Mesendoderm (in vitro differentiated cells): ENCODE results near the gene CXCL11.
A peak's percentile ranks its signal among the peaks of the same experiment; 100 is the strongest.

ENCODE experiments used
- DNase-seq: peaks from one replicate; pipeline ENCODE4 v3.0.0; 2013
- H2AK5ac ChIP-seq: 2 replicates; pipeline ENCODE4 v1.6.1; 2013; ENCODE audit warnings: low read length, inconsistent platforms
- H2BK120ac ChIP-seq: 2 replicates; pipeline ENCODE4 v1.6.1; 2013; ENCODE audit warnings: low read depth, mild to moderate bottlenecking, low read length, moderate library complexity, mixed read lengths
- H2BK15ac ChIP-seq: replicated peaks from 2 replicates; pipeline ENCODE4 v1.6.1; 2013; ENCODE audit warnings: low read depth, mild to moderate bottlenecking, moderate library complexity
- H2BK5ac ChIP-seq: 2 replicates; pipeline ENCODE4 v1.6.1; 2013; ENCODE audit warnings: low read length, inconsistent platforms
- H3K18ac ChIP-seq: 2 replicates; pipeline ENCODE4 v1.6.1; 2013; ENCODE audit warnings: mild to moderate bottlenecking, low read length, mixed read lengths
- H3K23ac ChIP-seq: one replicate; pipeline ENCODE4 v1.6.1; 2013; ENCODE audit warnings: low read length
- H3K27ac ChIP-seq: 2 replicates; pipeline ENCODE4 v1.5.1; 2013; ENCODE audit warnings: low read depth, mild to moderate bottlenecking, inconsistent platforms, low read length, moderate library complexity
- H3K27me3 ChIP-seq: 2 replicates; pipeline ENCODE4 v1.6.1; 2013; ENCODE audit warnings: low read length, control low read depth, mild to moderate bottlenecking, inconsistent platforms; ENCODE audit not compliant: insufficient read depth, poor library complexity
- H3K36me3 ChIP-seq: 2 replicates; pipeline ENCODE4 v1.6.1; 2013; ENCODE audit warnings: low read length, inconsistent platforms; ENCODE audit not compliant: control insufficient read depth, insufficient read depth
- H3K4ac ChIP-seq: one replicate; pipeline ENCODE4 v1.6.1; 2013; ENCODE audit warnings: low read depth, mild to moderate bottlenecking, low read length, moderate library complexity
- H3K4me1 ChIP-seq: 2 replicates; pipeline ENCODE4 v1.6.1; 2013; ENCODE audit warnings: low read depth, low read length, inconsistent platforms; ENCODE audit not compliant: control insufficient read depth
- H3K4me2 ChIP-seq: 2 replicates; pipeline ENCODE4 v1.6.1; 2013; ENCODE audit warnings: low read length
- H3K4me3 ChIP-seq: 2 replicates; pipeline ENCODE4 v1.5.1; 2013; ENCODE audit warnings: mild to moderate bottlenecking, low read length
- H3K56ac ChIP-seq: one replicate; pipeline ENCODE4 v1.6.1; 2013; ENCODE audit warnings: low read length
- H3K79me1 ChIP-seq: 2 replicates; pipeline ENCODE4 v1.6.1; 2013; ENCODE audit warnings: low read length, inconsistent platforms
- H3K79me2 ChIP-seq: 2 replicates; pipeline ENCODE4 v1.6.1; 2013; ENCODE audit warnings: mild to moderate bottlenecking, low read length; ENCODE audit not compliant: control insufficient read depth, insufficient read depth
- H3K9ac ChIP-seq: 2 replicates; pipeline ENCODE4 v1.6.1; 2013; ENCODE audit warnings: low read length, inconsistent platforms
- H4K5ac ChIP-seq: one replicate; pipeline ENCODE4 v1.6.1; 2013; ENCODE audit warnings: low read length
- H4K8ac ChIP-seq: one replicate; pipeline ENCODE4 v1.6.1; 2013; ENCODE audit warnings: low read depth, mild to moderate bottlenecking, control low read depth, low read length, moderate library complexity
- WGBS: extraction: QIAGEN DNeasy Blood & Tissue Kit; methylation state at CpG from one replicate; pipeline ENCODE4 v1.1.7; 2013; ENCODE audit warnings: low lambda C conversion rate, missing lambda C conversion rate; ENCODE audit not compliant: insufficient coverage; ENCODE audit errors: extremely low coverage; 5-methylcytosine and 5-hydroxymethylcytosine counted together

The CXCL11 gene

GRCh38 chr4:76023389-76023788 lies 12.5 kb downstream of the CXCL11 start, which contains the start of gene CXCL10:
Gene CXCL10 (minus strand): TSS chr4:76023497. CDS start chr4:76023431, 66 bp downstream.
- H2BK15ac ChIP-seq: no peak within 1 kb of the TSS
- no peak for DNase-seq

GRCh38 chr4:76022677-76023076 lies 13.2 kb downstream of the CXCL11 start:
- Histone ChIP-seq H4K8ac (no peak overlapping the region), H3K4ac (no peak overlapping the region), H3K9ac (no peak overlapping the region), H3K79me2 (no peaks in the 10 kb centered on the region), H3K79me1 (no peaks in the 10 kb centered on the region), H2BK15ac (no peak overlapping the region), H2AK5ac (no peak overlapping the region), H3K27me3 (no peaks in the 10 kb centered on the region), H3K23ac (no peak overlapping the region), H3K4me2 (no peak overlapping the region), H4K5ac (no peak overlapping the region), H3K36me3 (no peaks in the 10 kb centered on the region), H3K4me3 (no peak overlapping the region), H2BK120ac (no peak overlapping the region), H3K4me1 (no peaks in the 10 kb centered on the region), H3K56ac (no peak overlapping the region), H3K18ac (no peak overlapping the region), H3K27ac (no peak overlapping the region), H2BK5ac (no peak overlapping the region)
- no peak for DNase-seq
- WGBS: no CpG with 5 or more reads among the region's 2 CpGs

More at GRCh38 chr4:76023389-76023788, 12.5 kb downstream of the CXCL11 start, which contains the start of gene CXCL10:
- Histone ChIP-seq H3K4me1 (no peaks in the 10 kb centered on the region), H3K23ac (no peak within 1 kb of the TSS), H2AK5ac (no peak within 1 kb of the TSS), H3K18ac (no peak within 1 kb of the TSS), H3K27me3 (no peaks in the 10 kb centered on the region), H3K79me2 (no peaks in the 10 kb centered on the region), H2BK120ac (no peak within 1 kb of the TSS), H4K8ac (no peak within 1 kb of the TSS), H3K36me3 (no peaks in the 10 kb centered on the region), H3K4ac (no peak within 1 kb of the TSS), H3K9ac (no peak within 1 kb of the TSS), H2BK5ac (no peak within 1 kb of the TSS), H3K27ac (no peak within 1 kb of the TSS), H3K56ac (no peak within 1 kb of the TSS), H4K5ac (no peak within 1 kb of the TSS), H3K79me1 (no peaks in the 10 kb centered on the region), H3K4me2 (no peak within 1 kb of the TSS), H3K4me3 (no peak within 1 kb of the TSS)
- no CpG with 5 or more reads among the region's 3 CpGs for WGBS

GRCh38 chr4:76022031-76022430 lies 13.8 kb downstream of the CXCL11 start:
- no peak overlapping the region for H3K4ac ChIP-seq
- WGBS: no CpG with 5 or more reads among the region's 4 CpGs
- no peak overlapping the region for H2AK5ac ChIP-seq
- no peak overlapping the region for H3K27ac ChIP-seq
- H3K23ac ChIP-seq: no peak overlapping the region
- H3K18ac ChIP-seq: no peak overlapping the region
- H3K4me1 ChIP-seq: no peaks in the 10 kb centered on the region
- no peak overlapping the region for H3K4me3 ChIP-seq
- H4K5ac ChIP-seq: no peak overlapping the region
- H4K8ac ChIP-seq: no peak overlapping the region
- no peaks in the 10 kb centered on the region for H3K36me3 ChIP-seq
- no peak overlapping the region for H3K56ac ChIP-seq
- H3K27me3 ChIP-seq: no peaks in the 10 kb centered on the region
- no peak for DNase-seq
- no peak overlapping the region for H2BK15ac ChIP-seq
- H3K9ac ChIP-seq: no peak overlapping the region
- H3K79me2 ChIP-seq: no peaks in the 10 kb centered on the region
- H2BK120ac ChIP-seq: no peak overlapping the region
- H2BK5ac ChIP-seq: no peak overlapping the region
- H3K4me2 ChIP-seq: no peak overlapping the region
- H3K79me1 ChIP-seq: no peaks in the 10 kb centered on the region

- WGBS: no CpG with 5 or more reads among the region's 3 CpGs
- no peak overlapping the region for H3K27ac ChIP-seq
- H3K4me1 ChIP-seq: no peaks in the 10 kb centered on the region
- H3K4ac ChIP-seq: no peak overlapping the region
- no peak overlapping the region for H3K4me3 ChIP-seq
- no peak overlapping the region for H3K4me2 ChIP-seq
- H3K27me3 ChIP-seq: no peaks in the 10 kb centered on the region
- DNase-seq: peak; percentile 36
- H3K23ac ChIP-seq: no peak overlapping the region
- no peaks in the 10 kb centered on the region for H3K36me3 ChIP-seq
- no peak overlapping the region for H3K9ac ChIP-seq
- no peak overlapping the region for H3K56ac ChIP-seq
- H2BK5ac ChIP-seq: no peak overlapping the region
- no peak overlapping the region for H4K8ac ChIP-seq
- H4K5ac ChIP-seq: no peak overlapping the region
- no peaks in the 10 kb centered on the region for H3K79me2 ChIP-seq
- no peak overlapping the region for H2BK120ac ChIP-seq
- no peak overlapping the region for H2BK15ac ChIP-seq
- H3K18ac ChIP-seq: no peak overlapping the region
- H3K79me1 ChIP-seq: no peaks in the 10 kb centered on the region
- H2AK5ac ChIP-seq: no peak overlapping the region
Observed at GRCh38 chr4:76017056-76017686, 18.7 kb downstream of the CXCL11 start.

GRCh38 chr4:76016393-76016792 lies 19.5 kb downstream of the CXCL11 start:
- H3K4ac ChIP-seq: no peak overlapping the region
- no peak overlapping the region for H4K5ac ChIP-seq
- no peak overlapping the region for H3K18ac ChIP-seq
- H3K4me1 ChIP-seq: no peaks in the 10 kb centered on the region
- no peaks in the 10 kb centered on the region for H3K36me3 ChIP-seq
- H3K79me1 ChIP-seq: no peaks in the 10 kb centered on the region
- H3K9ac ChIP-seq: no peak overlapping the region
- no peak overlapping the region for H3K4me3 ChIP-seq
- no peak overlapping the region for H2BK15ac ChIP-seq
- DNase-seq: peak; percentile 44
- no peaks in the 10 kb centered on the region for H3K79me2 ChIP-seq
- no peak overlapping the region for H2BK120ac ChIP-seq
- no peak overlapping the region for H3K27ac ChIP-seq
- H2AK5ac ChIP-seq: no peak overlapping the region
- no peak overlapping the region for H3K56ac ChIP-seq
- no peak overlapping the region for H3K4me2 ChIP-seq
- no CpG with 5 or more reads among the region's 2 CpGs for WGBS
- no peak overlapping the region for H3K23ac ChIP-seq
- H3K27me3 ChIP-seq: no peaks in the 10 kb centered on the region
- H2BK5ac ChIP-seq: no peak overlapping the region
- H4K8ac ChIP-seq: no peak overlapping the region

GRCh38 chr4:76013540-76013939 lies 22.3 kb downstream of the CXCL11 start:
- Histone ChIP-seq H3K56ac (no peak overlapping the region), H3K23ac (no peak overlapping the region), H3K79me2 (no peaks in the 10 kb centered on the region), H3K9ac (no peak overlapping the region), H2BK5ac (no peak overlapping the region), H2AK5ac (no peak overlapping the region), H3K27ac (no peak overlapping the region), H3K36me3 (no peaks in the 10 kb centered on the region), H2BK15ac (no peak overlapping the region), H3K79me1 (no peaks in the 10 kb centered on the region), H3K18ac (no peak overlapping the region), H3K4me2 (no peak overlapping the region), H3K27me3 (no peaks in the 10 kb centered on the region), H3K4me1 (no peaks in the 10 kb centered on the region), H3K4me3 (no peak overlapping the region), H4K8ac (no peak overlapping the region), H3K4ac (no peak overlapping the region), H2BK120ac (no peak overlapping the region), H4K5ac (no peak overlapping the region)
- DNase-seq: no peak
- WGBS: no CpG with 5 or more reads among the region's 1 CpG
